Femur (tissue), 1 donor: ENCODE measurements around the gene CCDC61.

Experiments used
- DNase-seq: peaks from one replicate; pipeline ENCODE4 v3.0.0-alpha.2; 2017

The CCDC61 gene

GRCh38 chr19:46042252-46042883, 47.1 kb downstream of the CCDC61 start:
- DNase-seq, result no peak

DNA sequence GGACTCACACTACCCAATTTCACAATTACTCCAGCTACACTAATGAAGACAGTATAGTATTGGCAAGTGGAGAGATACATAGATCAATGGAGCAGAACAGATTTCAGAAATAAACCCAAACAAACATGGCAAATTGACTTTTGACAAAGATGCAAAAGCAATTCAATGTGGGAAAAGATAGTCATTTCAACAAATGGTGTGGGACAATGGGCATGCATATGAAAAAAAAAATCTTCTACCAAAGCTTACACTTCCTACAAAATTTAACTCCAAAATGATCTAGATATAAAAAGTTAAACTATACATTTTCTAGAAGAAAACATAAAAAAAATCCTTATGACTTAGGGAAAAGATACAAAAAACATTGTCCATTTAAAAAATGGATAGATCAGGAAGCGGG, 48.3 kb downstream of the CCDC61 start:
- DNase-seq, result no peak

DNA sequence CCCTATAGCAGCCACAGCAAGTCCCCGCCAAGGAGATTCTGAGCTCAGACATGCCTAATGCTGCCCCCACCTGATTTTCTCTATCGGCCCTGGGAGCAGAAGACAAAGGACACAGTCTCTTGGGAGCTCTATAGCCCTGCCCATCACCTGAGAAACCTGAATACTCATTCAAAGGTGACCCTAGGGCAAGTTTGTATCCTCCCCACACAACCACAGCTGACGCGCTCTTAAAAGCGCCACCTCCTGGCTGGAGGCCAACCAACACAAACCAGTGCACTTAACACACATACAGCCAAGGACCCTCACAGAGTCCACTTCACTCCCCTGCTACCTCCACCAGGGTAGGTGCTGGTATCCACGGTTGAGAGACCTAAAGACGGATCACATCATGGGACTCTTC, 54.3 kb downstream of the CCDC61 start:
- DNase-seq, result no peak

- no peak for DNase-seq
Measured at GRCh38 chr19:46052896-46053295, 57.6 kb downstream of the CCDC61 start.

- no peak for DNase-seq
Measured at GRCh38 chr19:46056536-46056935, 61.3 kb downstream of the CCDC61 start.

DNA sequence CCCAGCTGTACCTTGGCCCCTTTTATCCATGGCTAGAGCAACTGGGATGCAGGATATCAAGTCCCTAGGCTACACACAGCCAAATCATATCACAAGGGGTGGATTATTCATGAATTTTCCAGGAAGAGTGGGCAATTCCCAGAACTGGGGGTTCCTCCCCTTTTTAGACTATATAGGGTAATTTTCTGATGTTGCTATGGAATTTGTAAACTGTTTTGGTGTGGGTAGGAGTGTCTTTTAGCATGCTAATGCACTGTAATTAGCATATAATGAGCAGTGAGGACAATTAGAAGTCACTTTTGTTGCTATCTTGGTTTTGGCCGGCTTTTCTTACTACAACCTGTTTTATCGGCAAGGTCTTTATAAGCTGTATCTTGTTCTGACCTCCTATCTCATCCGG, 63.5 kb downstream of the CCDC61 start:
- DNase-seq, result no peak

- DNase-seq, result no peak
Measured at GRCh38 chr19:46060012-46060411, 64.7 kb downstream of the CCDC61 start.

DNA sequence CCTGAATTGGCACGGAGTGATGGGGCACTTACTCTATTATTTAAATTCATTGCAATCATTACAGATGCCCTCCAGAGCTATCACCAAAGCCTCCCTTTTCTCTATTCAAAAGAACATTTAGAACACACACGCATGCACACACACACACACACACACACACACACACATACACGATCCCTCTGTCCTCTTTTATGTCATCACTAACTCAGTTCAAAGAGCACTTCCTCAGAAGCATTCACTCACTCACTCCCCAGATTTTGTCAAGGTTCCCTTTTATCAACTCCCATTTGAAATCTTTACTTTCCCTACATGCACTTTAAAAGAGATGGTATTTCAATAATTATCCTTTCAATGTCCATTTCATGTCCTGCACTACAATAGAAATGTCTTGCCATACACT, 67.9 kb downstream of the CCDC61 start:
- no peak for DNase-seq

- DNase-seq, result no peak
Measured at GRCh38 chr19:46065486-46066071, 70.3 kb downstream of the CCDC61 start.

GRCh38 chr19:46066471-46066870, 71.2 kb downstream of the CCDC61 start:
- DNase-seq, result no peak

DNA sequence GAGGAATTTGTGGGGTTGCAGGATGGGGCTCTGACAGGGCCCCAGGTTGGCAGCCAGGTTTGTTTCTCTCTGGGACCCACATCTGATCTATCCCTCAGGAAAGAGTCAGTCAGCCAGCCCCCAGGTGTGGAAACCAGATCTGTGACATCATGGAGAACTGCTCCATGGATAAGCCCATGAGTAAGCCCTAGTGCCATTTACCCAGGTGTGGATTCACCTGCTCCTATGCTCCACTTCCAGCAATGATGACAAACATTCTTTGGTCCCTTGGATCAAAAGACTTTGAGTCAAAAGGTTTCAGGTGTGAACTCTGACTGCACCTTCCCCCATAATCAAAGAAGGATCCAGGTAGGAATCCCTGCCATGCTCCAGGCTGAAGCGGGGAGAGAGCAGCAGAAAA, 72.4 kb downstream of the CCDC61 start:
- no peak for DNase-seq
